ENCODE measurements around the gene FBXO36. TPM values are rescaled to one million over a fixed set of nuclear protein-coding genes. Genes with fewer than 3 reads are reported as not detected.

Gene FBXO36
- total RNA-seq, 1 experiment from 2014 or later, result 3.8 TPM

GRCh38 chr2:229937537-229937936, 15.2 kb downstream of the FBXO36 start:
- Histone ChIP-seq H3K9me3 (ENCODE audit: control insufficient read depth in 1 of 2, insufficient read depth in 1 of 2, low read depth in 1 of 2, low read length in 2 of 2) (no peaks in the 10 kb centered on the region), H3K9me2 (ENCODE audit: insufficient read depth) (no peaks in the 10 kb centered on the region), H2AFZ (ENCODE audit: low read depth, low read length, poor library complexity, severe bottlenecking) (no peak overlapping the region), H4K20me1 (ENCODE audit: insufficient read depth) (no peaks in the 10 kb centered on the region), H3K27me3 (ENCODE audit: insufficient read depth, low read length) (no peaks in the 10 kb centered on the region), H3K9ac (ENCODE audit: low read length) (no peak overlapping the region), H3K4me3 (replicated peaks in 1 of 2; ENCODE audit: low read depth in 1 of 2, low read length in 2 of 2) (no peak overlapping the region), H3K36me3 (ENCODE audit: control insufficient read depth in 1 of 2, insufficient read depth in 2 of 2, low read length in 2 of 2) (no peaks in the 10 kb centered on the region), H3K27ac (ENCODE audit: low read depth, low read length) (no peak overlapping the region), H3K4me1 (ENCODE audit: control insufficient read depth in 1 of 2, insufficient read depth in 2 of 2, low read length in 2 of 2) (no peaks in the 10 kb centered on the region), H3K4me2 (ENCODE audit: low read length) (no peak overlapping the region), H3K79me2 (ENCODE audit: insufficient read depth, low read length) (no peaks in the 10 kb centered on the region)
- ChIA-PET CTCF (no interaction called here), RAD21 (ENCODE audit: low non-redundant PET in 1 of 2, low total read pairs in 2 of 2, uncharacterized antibody in 2 of 2, unreplicated experiment in 2 of 2) (no interaction called here), POLR2A (no interaction called here)
- ATAC-seq (no peak), DNase-seq (ENCODE audit: low read depth, low spot score) (no peak)
- TF ChIP-seq YY1 (IDR thresholded peaks at IDR 0.05; ENCODE audit: extremely low read depth, insufficient replicate concordance, low read depth, low read length) (no peak), CEBPB (IDR thresholded peaks at IDR 0.05; ENCODE audit: low read depth) (no peak), EGR1 (IDR thresholded peaks at IDR 0.05; ENCODE audit: low read depth) (no peak), POLR2AphosphoS5 (IDR thresholded peaks at IDR 0.05; ENCODE audit: low read depth, low read length) (no peak), ZFX (IDR thresholded peaks at IDR 0.05) (no peak), JUND (IDR thresholded peaks at IDR 0.05) (no peak), REST (IDR thresholded peaks at IDR 0.05; ENCODE audit: low read depth) (no peak), CBX3 (IDR thresholded peaks at IDR 0.05; ENCODE audit: low read depth) (no peak), ZBTB33 (IDR thresholded peaks at IDR 0.05; ENCODE audit: extremely low read depth, insufficient replicate concordance, low read length) (no peak), TCF7L2 (IDR thresholded peaks at IDR 0.05; ENCODE audit: borderline replicate concordance, extremely low read depth, insufficient read depth, insufficient read length) (no peak), POLR2A (IDR thresholded peaks at IDR 0.05; ENCODE audit: borderline replicate concordance, extremely low read depth, insufficient read depth, insufficient read length) (no peak), ELF1 (IDR thresholded peaks at IDR 0.05; ENCODE audit: borderline replicate concordance, low read depth) (no peak), SRF (IDR thresholded peaks at IDR 0.05; ENCODE audit: low read depth) (no peak), EZH2phosphoT487 (IDR thresholded peaks at IDR 0.05; ENCODE audit: borderline replicate concordance) (no peak)
- BruUV-seq (replicated peaks), result no TSS peak
- intact Hi-C loops (cut with micrococcal nuclease), result no loop called here

Measured in HCT116 (cell line).